Stimulated activated CD4-positive, alpha-beta T cell treated with anti-CD3 and anti-CD28 coated beads, Interleukin-1b, Interleukin-23, amount 100 ng/mL, for 1 hour (primary cell): ENCODE data around the gene EPHB3.

Experiments used
- DNase-seq, 2 donors: peaks; one replicate each; pipeline ENCODE4 v3.0.0-alpha.2; 2020; ENCODE audit warnings: low read depth in 2 of 2

The EPHB3 gene

GRCh38 chr3:184543256-184543655, 18.3 kb upstream of the EPHB3 start:
- DNase-seq: no peak

- DNase-seq: peak; percentile 38 to 50
These were observed 17.6 kb upstream of the EPHB3 start for GRCh38 chr3:184543843-184544512.

- DNase-seq: no peak
These were observed 17.1 kb upstream of the EPHB3 start for GRCh38 chr3:184544513-184544861.

- DNase-seq: no peak
These were observed 15.8 kb upstream of the EPHB3 start for GRCh38 chr3:184545769-184546168.

- DNase-seq: no peak
These were observed 15.3 kb upstream of the EPHB3 start for GRCh38 chr3:184546252-184546651.

GRCh38 chr3:184549796-184550577, 11.6 kb upstream of the EPHB3 start:
- DNase-seq: no peak

GRCh38 chr3:184551103-184551502, 10.5 kb upstream of the EPHB3 start:
- DNase-seq: no peak

GRCh38 chr3:184551614-184552256, 9.8 kb upstream of the EPHB3 start:
- DNase-seq: no peak

GRCh38 chr3:184552296-184552695, 9.3 kb upstream of the EPHB3 start:
- no peak for DNase-seq

- DNase-seq: no peak
These were observed 8.7 kb upstream of the EPHB3 start for GRCh38 chr3:184552863-184553262.

- DNase-seq: no peak
These were observed 8.2 kb upstream of the EPHB3 start for GRCh38 chr3:184553385-184553784.

GRCh38 chr3:184554461-184554860, 7.1 kb upstream of the EPHB3 start:
- no peak for DNase-seq

- DNase-seq: no peak
These were observed 4.8 kb upstream of the EPHB3 start for GRCh38 chr3:184556582-184557347.

- DNase-seq: no peak
These were observed 4.1 kb upstream of the EPHB3 start for GRCh38 chr3:184557348-184557950.

- DNase-seq: no peak
These were observed 2.9 kb upstream of the EPHB3 start for GRCh38 chr3:184558726-184559125.

- DNase-seq: no peak
These were observed 2.2 kb upstream of the EPHB3 start for GRCh38 chr3:184559336-184559735.

- no peak for DNase-seq
These were observed 1.1 kb upstream of the EPHB3 start for GRCh38 chr3:184560531-184560930.

GRCh38 chr3:184561913-184562877, 610 bp downstream of the EPHB3 start:
- no peak for DNase-seq

- DNase-seq: no peak
These were observed 1.4 kb downstream of the EPHB3 start for GRCh38 chr3:184562878-184563560.

- DNase-seq: no peak
These were observed 2.0 kb downstream of the EPHB3 start for GRCh38 chr3:184563561-184563925.
